PC-9 (cell line): ENCODE data around the gene PARD6B.
"Not testable (repeated sequence)": the region's sequence is repeated elsewhere in the genome, so short reads cannot be mapped to it uniquely, and the experiment has no call there.

Source experiments
- EZH2 ChIP-seq: fragments of 200-600 bp; sonication (generic); IDR thresholded peaks from 2 replicates; pipeline ENCODE4 v1.8.0; 2017; ENCODE audit warnings: antibody characterized with exemption, low read depth
- TF ChIP-seq, protein P1 (sequence below): fragments of 200-600 bp; sonication (generic); conservative IDR thresholded peaks from 2 replicates; pipeline ENCODE4 v1.6.1; 2017; ENCODE audit warnings: mixed run types, antibody characterized with exemption, mild to moderate bottlenecking, moderate library complexity

DNA sequence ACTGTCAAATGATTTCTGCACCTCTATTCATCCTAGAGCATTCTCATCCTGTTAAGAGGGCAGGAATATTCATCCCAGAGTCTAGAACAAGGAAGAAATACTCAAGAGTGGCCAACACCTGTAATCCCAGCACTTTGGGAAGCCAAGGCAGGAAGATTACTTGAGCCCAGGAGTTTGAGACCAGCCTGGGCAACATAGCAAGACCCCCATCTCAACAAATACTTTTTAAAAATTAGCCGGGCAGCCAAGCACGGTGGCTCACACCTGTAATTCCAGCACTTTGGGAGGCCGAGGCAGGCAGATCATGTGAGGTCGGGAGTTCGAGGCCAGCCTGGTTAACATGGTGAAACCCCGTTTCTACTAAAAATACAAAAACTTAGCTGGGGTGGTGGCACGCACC, 33.1 kb upstream of the PARD6B start:
- TF ChIP-seq, protein P1, sequence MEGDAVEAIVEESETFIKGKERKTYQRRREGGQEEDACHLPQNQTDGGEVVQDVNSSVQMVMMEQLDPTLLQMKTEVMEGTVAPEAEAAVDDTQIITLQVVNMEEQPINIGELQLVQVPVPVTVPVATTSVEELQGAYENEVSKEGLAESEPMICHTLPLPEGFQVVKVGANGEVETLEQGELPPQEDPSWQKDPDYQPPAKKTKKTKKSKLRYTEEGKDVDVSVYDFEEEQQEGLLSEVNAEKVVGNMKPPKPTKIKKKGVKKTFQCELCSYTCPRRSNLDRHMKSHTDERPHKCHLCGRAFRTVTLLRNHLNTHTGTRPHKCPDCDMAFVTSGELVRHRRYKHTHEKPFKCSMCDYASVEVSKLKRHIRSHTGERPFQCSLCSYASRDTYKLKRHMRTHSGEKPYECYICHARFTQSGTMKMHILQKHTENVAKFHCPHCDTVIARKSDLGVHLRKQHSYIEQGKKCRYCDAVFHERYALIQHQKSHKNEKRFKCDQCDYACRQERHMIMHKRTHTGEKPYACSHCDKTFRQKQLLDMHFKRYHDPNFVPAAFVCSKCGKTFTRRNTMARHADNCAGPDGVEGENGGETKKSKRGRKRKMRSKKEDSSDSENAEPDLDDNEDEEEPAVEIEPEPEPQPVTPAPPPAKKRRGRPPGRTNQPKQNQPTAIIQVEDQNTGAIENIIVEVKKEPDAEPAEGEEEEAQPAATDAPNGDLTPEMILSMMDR = not testable (repeated sequence)
- TF ChIP-seq EZH2 = not testable (repeated sequence)
